Astrocyte of the hippocampus (primary cell): ENCODE data around the gene CCDC12.

Experiments used
- DNase-seq: peaks from one replicate; pipeline ENCODE4 v3.0.0; 2011; ENCODE audit warnings: low read depth, low spot score

The CCDC12 gene

GRCh38 chr3:46939578-46940445 lies 36.7 kb downstream of the CCDC12 start:
- no peak for DNase-seq

- DNase-seq = no peak
Measured at GRCh38 chr3:46938118-46938517, 38.4 kb downstream of the CCDC12 start.

- DNase-seq = no peak
Measured at GRCh38 chr3:46936733-46937250, 39.8 kb downstream of the CCDC12 start.

GRCh38 chr3:46935989-46936558 lies 40.5 kb downstream of the CCDC12 start:
- DNase-seq = no peak

GRCh38 chr3:46935168-46935858 lies 41.2 kb downstream of the CCDC12 start:
- DNase-seq = peak; percentile 97

- peak; percentile 34 for DNase-seq
Measured at GRCh38 chr3:46934498-46935167, 41.9 kb downstream of the CCDC12 start.

- DNase-seq = peak; percentile 49
Measured at GRCh38 chr3:46934072-46934471, 42.5 kb downstream of the CCDC12 start.

GRCh38 chr3:46933261-46933660 lies 43.3 kb downstream of the CCDC12 start:
- DNase-seq = no peak

GRCh38 chr3:46932455-46933225 lies 43.9 kb downstream of the CCDC12 start:
- no peak for DNase-seq

- DNase-seq = no peak
Measured at GRCh38 chr3:46931631-46932331, 44.8 kb downstream of the CCDC12 start.

- peak; percentile 62 for DNase-seq
Measured at GRCh38 chr3:46930945-46931403, 45.6 kb downstream of the CCDC12 start.

- peak; percentile 29 for DNase-seq
Measured at GRCh38 chr3:46930166-46930944, 46.2 kb downstream of the CCDC12 start.

GRCh38 chr3:46929324-46929723 lies 47.2 kb downstream of the CCDC12 start:
- no peak for DNase-seq

- peak; percentile 23 for DNase-seq
Measured at GRCh38 chr3:46928282-46928681, 48.3 kb downstream of the CCDC12 start.

GRCh38 chr3:46927718-46928073 lies 48.8 kb downstream of the CCDC12 start:
- no peak for DNase-seq

- DNase-seq = no peak
Measured at GRCh38 chr3:46926871-46927717, 49.5 kb downstream of the CCDC12 start.

GRCh38 chr3:46926447-46926846 lies 50.1 kb downstream of the CCDC12 start:
- DNase-seq = no peak

- peak; percentile 57 for DNase-seq
Measured at GRCh38 chr3:46926039-46926438, 50.5 kb downstream of the CCDC12 start.

GRCh38 chr3:46925585-46925934 lies 51.0 kb downstream of the CCDC12 start:
- DNase-seq = no peak
